ENCODE results near the gene GBA2. TPM values are rescaled to one million over a fixed set of nuclear protein-coding genes. Genes with fewer than 3 reads are reported as not detected.

GBA2 gene
- total RNA-seq, 2 donors from 2014 or later = 64.1 to 76.3 TPM

DNA sequence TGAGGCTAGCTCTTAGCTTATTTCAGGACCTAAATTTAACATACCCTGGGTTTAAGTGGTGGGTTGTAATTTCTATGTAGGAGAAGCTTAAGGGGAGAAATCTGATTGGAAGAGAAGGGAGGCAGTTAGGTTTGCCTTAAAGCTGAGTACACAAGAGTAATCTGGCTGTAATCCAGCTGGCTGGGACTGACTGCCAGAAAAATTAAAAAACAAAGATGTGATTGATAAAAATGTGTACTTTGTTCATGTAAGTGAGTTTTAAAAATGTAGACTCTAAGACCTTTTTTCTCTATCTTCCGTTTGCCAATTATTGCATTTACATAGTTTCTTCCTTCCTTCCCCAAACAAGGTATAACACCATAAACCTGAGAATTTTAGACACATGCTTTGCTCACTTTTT, 22.5 kb upstream of the GBA2 start:
- H3K27ac ChIP-seq = peak overlapping the region; percentile 69 to 75
- no peaks in the 10 kb centered on the region for H3K36me3 ChIP-seq
- peaks cover 0 to 31% of the 10 kb centered on the region in 2 donors for H3K4me1 ChIP-seq
- H3K4me3 ChIP-seq = no peak overlapping the region
- TF ChIP-seq, protein P1, sequence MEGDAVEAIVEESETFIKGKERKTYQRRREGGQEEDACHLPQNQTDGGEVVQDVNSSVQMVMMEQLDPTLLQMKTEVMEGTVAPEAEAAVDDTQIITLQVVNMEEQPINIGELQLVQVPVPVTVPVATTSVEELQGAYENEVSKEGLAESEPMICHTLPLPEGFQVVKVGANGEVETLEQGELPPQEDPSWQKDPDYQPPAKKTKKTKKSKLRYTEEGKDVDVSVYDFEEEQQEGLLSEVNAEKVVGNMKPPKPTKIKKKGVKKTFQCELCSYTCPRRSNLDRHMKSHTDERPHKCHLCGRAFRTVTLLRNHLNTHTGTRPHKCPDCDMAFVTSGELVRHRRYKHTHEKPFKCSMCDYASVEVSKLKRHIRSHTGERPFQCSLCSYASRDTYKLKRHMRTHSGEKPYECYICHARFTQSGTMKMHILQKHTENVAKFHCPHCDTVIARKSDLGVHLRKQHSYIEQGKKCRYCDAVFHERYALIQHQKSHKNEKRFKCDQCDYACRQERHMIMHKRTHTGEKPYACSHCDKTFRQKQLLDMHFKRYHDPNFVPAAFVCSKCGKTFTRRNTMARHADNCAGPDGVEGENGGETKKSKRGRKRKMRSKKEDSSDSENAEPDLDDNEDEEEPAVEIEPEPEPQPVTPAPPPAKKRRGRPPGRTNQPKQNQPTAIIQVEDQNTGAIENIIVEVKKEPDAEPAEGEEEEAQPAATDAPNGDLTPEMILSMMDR (IDR thresholded peaks at IDR 0.05) = no peak
- H3K27me3 ChIP-seq = no peaks in the 10 kb centered on the region
- no peaks in the 10 kb centered on the region for H3K9me3 ChIP-seq
- no peak for DNase-seq (ENCODE audit: low spot score)

- H3K4me1 ChIP-seq = peaks cover 0 to 31% of the 10 kb centered on the region in 2 donors
- H3K9me3 ChIP-seq = no peaks in the 10 kb centered on the region
- H3K27ac ChIP-seq = peak overlapping the region; percentile 69 to 75
- H3K4me3 ChIP-seq = no peak overlapping the region
- no peaks in the 10 kb centered on the region for H3K27me3 ChIP-seq
- no peak for DNase-seq (ENCODE audit: low spot score)
- no peaks in the 10 kb centered on the region for H3K36me3 ChIP-seq
- TF ChIP-seq, protein P1 (IDR thresholded peaks at IDR 0.05) = no peak
Observed at GRCh38 chr9:35771075-35771433, 22.0 kb upstream of the GBA2 start.

- H3K27me3 ChIP-seq = no peaks in the 10 kb centered on the region
- DNase-seq (ENCODE audit: low spot score) = no peak
- H3K27ac ChIP-seq = no peak overlapping the region
- H3K4me1 ChIP-seq = peaks cover 0 to 22% of the 10 kb centered on the region in 2 donors
- H3K36me3 ChIP-seq = no peaks in the 10 kb centered on the region
- TF ChIP-seq, protein P1 (IDR thresholded peaks at IDR 0.05) = no peak
- no peak overlapping the region for H3K4me3 ChIP-seq
- no peaks in the 10 kb centered on the region for H3K9me3 ChIP-seq
Observed at GRCh38 chr9:35769763-35770162, 20.7 kb upstream of the GBA2 start.

GRCh38 chr9:35767458-35767857, 18.4 kb upstream of the GBA2 start:
- H3K27me3 ChIP-seq = no peaks in the 10 kb centered on the region
- H3K9me3 ChIP-seq = no peaks in the 10 kb centered on the region
- H3K36me3 ChIP-seq = no peaks in the 10 kb centered on the region
- peaks cover 0 to 22% of the 10 kb centered on the region in 2 donors for H3K4me1 ChIP-seq
- H3K27ac ChIP-seq = no peak overlapping the region
- no peak for DNase-seq (ENCODE audit: low spot score)
- TF ChIP-seq, protein P1 (IDR thresholded peaks at IDR 0.05) = no peak
- no peak overlapping the region for H3K4me3 ChIP-seq

- H3K27me3 ChIP-seq = no peaks in the 10 kb centered on the region
- H3K36me3 ChIP-seq = no peaks in the 10 kb centered on the region
- H3K9me3 ChIP-seq = no peaks in the 10 kb centered on the region
- H3K27ac ChIP-seq = no peak overlapping the region
- H3K4me1 ChIP-seq = peaks cover 0 to 18% of the 10 kb centered on the region in 2 donors
- no peak for DNase-seq (ENCODE audit: low spot score)
- no peak overlapping the region for H3K4me3 ChIP-seq
- TF ChIP-seq, protein P1 (IDR thresholded peaks at IDR 0.05) = no peak
Observed at GRCh38 chr9:35766997-35767396, 18.0 kb upstream of the GBA2 start.

DNA sequence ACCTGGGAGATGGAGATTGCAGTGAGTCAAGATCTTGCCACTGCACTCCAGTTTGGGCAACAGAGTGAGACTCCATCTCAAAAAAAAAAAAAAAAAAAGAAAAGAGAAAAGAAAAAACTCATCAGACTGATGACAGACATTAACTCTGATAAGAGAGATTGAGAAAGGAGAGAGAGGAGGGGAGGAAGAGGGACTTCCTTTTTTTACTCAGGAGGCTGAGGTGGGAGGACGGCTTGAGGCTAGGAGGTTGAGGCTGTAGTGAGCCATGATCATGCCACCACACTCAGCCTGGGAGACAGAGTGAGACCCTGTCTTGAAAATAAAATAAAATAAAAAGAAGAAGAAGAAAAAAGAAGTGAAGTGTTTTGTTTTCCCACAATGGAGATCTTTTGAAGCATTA, 14.8 kb upstream of the GBA2 start:
- TF ChIP-seq, protein P1 (IDR thresholded peaks at IDR 0.05) = no peak
- Histone ChIP-seq H3K9me3 (no peaks in the 10 kb centered on the region), H3K4me3 (no peak overlapping the region)

More for the DNA sequence above, 14.8 kb upstream of the GBA2 start:
- H3K36me3 ChIP-seq = no peaks in the 10 kb centered on the region
- no peak overlapping the region for H3K27ac ChIP-seq
- DNase-seq (ENCODE audit: low spot score) = no peak
- H3K27me3 ChIP-seq = no peaks in the 10 kb centered on the region
- H3K4me1 ChIP-seq = peaks cover 0 to 16% of the 10 kb centered on the region in 2 donors

All from right atrium auricular region (tissue), 2 donors.